Regular cardiac myocyte (primary cell): Measurements from ENCODE around the gene CNTF. TPM values are rescaled to one million over a fixed set of nuclear protein-coding genes. Genes with fewer than 3 reads are reported as not detected.

Source experiments
- total RNA-seq: library from RNA; depleted of rRNA; stranded (reverse); fragments of >200 nt; gene quantifications from 2 replicates; pipeline ENCODE4 v1.2.3, GENCODE V29; 2014

The CNTF gene, protein sequence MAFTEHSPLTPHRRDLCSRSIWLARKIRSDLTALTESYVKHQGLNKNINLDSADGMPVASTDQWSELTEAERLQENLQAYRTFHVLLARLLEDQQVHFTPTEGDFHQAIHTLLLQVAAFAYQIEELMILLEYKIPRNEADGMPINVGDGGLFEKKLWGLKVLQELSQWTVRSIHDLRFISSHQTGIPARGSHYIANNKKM
- total RNA-seq = 1.1 and 1.2 TPM in 2 replicates

DNA sequence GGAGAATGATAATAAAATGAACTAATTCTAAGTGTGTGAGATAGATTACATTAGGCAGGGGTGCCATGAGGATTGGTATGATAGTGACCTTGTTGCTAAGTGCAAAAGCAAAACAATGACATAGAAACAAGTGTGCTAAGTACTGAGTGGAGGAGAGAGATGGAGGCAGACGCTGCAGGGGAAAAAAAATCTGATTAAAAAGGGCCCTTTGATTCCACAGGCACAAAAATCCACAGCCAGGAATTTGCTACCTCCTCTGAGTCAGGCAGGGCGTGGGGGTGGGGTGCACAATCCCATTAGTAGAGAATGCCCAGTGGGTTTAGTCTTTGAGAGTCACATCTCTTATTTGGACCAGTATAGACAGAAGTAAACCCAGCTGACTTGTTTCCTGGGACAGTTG, at the start of gene CNTF:
Gene CNTF (plus strand): TSS at position 322 of the 400 bp plus-strand sequence. CDS start 88 bp downstream, outside the sequence.

DNA sequence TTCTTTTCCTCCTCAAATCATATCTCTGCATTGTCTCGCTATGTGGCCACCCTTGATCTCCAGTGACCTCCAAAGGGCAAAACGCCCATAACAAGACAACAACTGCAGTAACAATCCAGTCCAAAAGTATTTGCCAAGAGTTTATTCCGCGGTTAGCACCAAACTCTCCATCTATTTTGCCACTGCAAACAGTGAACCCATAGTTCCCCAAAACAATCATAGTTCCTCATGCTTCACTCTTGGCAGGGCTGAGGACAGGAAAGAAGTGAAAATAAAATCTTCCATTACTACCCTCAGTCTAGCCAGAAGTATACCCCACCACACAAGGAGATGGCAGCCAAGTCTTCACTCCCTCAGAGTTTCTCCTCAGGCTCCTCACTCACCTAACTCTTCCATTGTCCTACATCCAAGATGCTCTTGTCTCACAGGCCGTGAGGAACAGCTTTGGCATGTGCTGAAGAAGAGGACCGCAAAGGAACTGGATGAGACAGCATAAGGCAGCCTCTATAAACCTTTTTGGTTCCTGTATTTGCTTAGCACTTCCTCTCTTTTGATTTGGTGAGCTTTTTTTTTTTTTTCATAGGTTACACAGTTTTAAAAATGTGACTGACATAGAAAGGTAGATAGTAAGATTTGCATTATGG, 47.0 kb upstream of the CNTF start, which contains the start of gene LPXN:
Gene LPXN (minus strand): TSS at position 480 of the 644 bp plus-strand sequence. CDS start 84 bp downstream, at position 396.

DNA sequence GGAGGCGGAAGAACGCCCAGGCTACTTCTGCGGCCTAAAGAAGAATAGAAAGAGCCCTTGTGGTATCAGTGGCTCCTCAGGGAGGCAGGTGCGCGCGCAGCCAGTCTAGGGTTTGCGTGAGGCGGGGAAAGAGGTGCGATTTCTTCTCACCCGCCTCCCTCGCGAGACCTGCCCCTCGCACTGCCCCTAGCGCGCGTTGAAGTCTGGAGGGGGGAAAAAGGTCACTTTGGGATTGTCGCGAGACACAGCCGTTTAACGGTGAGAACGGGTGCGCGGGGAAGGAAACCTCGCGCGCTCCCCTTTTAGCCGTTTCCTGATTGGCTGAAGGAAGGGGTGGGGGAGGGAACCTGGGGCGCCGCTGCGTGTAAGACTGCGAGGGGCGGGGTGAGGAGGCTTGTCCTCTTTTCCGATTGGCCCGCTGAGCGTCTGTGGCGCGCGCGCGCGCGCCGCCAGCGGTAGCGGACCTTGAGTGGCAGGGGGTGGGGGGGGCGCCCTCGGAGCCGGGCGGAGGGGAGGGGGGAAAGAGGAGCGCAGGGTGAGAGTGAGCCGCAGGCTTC, 43.8 kb upstream of the CNTF start, which contains the start of gene ZFP91:
Gene ZFP91 (plus strand): TSS at position 429 of the 557 bp plus-strand sequence. CDS start 219 bp downstream, outside the sequence.

Other genes with a start within 250 kb of the CNTF start
- not detected in 2 replicates for gene OR5B3, start 215.8 kb upstream of the CNTF start, total RNA-seq
- not detected in 2 replicates for gene OR5B2, start 194.5 kb upstream of the CNTF start, total RNA-seq
- not detected in 2 replicates for gene OR5B12, start 180.4 kb upstream of the CNTF start, total RNA-seq
- not detected in 2 replicates for gene OR5B21, start 114.6 kb upstream of the CNTF start, total RNA-seq
- 3.1 and 12.8 TPM in 2 replicates for gene LPXN, start 46.8 kb upstream of the CNTF start, total RNA-seq
- gene ZFP91, start 43.6 kb upstream of the CNTF start, total RNA-seq = 45.8 and 48.2 TPM in 2 replicates
- not detected in 2 replicates for gene GLYAT, start 109.3 kb downstream of the CNTF start, total RNA-seq
- 0.19 and 1.7 TPM in 2 replicates for gene GLYATL2, start 222.0 kb downstream of the CNTF start, total RNA-seq